GM12864 (cell line): Measurements from ENCODE around the gene NRIP3.

ENCODE experiments used
- DNase-seq: peaks from one replicate; pipeline ENCODE4 v3.0.0-alpha.2; 2011; ENCODE audit warnings: low read depth
- H3K4me3 ChIP-seq: 2 replicates; pipeline ENCODE4 v1.5.1; 2011; ENCODE audit warnings: mild to moderate bottlenecking, low read depth, low read length, control low read depth
- TF ChIP-seq, protein P1 (sequence below): IDR thresholded peaks from 2 replicates; pipeline ENCODE4 v1.5.1; 2011; ENCODE audit warnings: low read depth, mild to moderate bottlenecking, moderate library complexity, low read length, control low read depth, inconsistent platforms; ENCODE audit errors: missing control alignments

The NRIP3 gene

DNA sequence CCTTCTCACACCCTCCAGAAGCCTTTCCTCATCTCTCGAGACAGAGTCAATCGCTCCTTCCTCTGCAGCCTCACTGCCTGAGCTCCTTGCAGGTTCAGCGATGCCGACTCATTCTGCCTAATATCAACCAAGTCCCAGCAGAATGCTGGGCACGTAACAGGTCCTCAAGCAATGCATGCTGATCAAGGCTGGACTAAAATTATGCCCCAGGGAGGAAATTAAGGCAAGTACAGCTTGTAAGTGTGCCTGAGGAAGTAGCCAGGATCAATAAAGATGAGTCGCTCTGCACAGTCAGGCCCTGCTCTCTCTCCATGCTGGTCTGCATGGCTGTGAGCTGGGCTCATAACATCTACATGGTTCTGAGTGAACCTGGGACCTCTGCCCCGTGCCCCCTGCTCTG lies 25.6 kb upstream of the NRIP3 start:
- no peak overlapping the region for H3K4me3 ChIP-seq
- DNase-seq, result no peak
- TF ChIP-seq, protein P1, sequence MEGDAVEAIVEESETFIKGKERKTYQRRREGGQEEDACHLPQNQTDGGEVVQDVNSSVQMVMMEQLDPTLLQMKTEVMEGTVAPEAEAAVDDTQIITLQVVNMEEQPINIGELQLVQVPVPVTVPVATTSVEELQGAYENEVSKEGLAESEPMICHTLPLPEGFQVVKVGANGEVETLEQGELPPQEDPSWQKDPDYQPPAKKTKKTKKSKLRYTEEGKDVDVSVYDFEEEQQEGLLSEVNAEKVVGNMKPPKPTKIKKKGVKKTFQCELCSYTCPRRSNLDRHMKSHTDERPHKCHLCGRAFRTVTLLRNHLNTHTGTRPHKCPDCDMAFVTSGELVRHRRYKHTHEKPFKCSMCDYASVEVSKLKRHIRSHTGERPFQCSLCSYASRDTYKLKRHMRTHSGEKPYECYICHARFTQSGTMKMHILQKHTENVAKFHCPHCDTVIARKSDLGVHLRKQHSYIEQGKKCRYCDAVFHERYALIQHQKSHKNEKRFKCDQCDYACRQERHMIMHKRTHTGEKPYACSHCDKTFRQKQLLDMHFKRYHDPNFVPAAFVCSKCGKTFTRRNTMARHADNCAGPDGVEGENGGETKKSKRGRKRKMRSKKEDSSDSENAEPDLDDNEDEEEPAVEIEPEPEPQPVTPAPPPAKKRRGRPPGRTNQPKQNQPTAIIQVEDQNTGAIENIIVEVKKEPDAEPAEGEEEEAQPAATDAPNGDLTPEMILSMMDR, result no peak

DNA sequence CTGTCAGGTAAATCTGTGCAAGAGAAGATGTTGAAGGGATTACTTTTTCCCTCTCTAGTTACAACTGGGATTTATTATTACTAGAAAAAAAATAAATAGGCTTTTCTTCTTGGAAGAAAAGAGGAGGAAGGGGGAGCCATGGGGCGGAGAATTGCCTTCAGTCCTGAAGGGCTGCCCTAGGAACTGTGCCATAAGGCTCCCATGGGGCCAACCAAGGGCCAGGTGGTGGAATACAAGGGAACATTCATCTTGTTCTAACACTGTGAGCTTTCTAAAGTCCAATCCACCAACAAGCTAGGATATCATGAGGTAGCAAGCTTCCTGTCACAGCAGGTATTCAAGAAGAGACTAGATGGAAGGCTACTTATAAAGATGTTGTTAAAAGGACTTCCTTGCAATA lies 24.8 kb upstream of the NRIP3 start:
- no peak overlapping the region for H3K4me3 ChIP-seq
- no peak for DNase-seq
- TF ChIP-seq, protein P1, result no peak

DNA sequence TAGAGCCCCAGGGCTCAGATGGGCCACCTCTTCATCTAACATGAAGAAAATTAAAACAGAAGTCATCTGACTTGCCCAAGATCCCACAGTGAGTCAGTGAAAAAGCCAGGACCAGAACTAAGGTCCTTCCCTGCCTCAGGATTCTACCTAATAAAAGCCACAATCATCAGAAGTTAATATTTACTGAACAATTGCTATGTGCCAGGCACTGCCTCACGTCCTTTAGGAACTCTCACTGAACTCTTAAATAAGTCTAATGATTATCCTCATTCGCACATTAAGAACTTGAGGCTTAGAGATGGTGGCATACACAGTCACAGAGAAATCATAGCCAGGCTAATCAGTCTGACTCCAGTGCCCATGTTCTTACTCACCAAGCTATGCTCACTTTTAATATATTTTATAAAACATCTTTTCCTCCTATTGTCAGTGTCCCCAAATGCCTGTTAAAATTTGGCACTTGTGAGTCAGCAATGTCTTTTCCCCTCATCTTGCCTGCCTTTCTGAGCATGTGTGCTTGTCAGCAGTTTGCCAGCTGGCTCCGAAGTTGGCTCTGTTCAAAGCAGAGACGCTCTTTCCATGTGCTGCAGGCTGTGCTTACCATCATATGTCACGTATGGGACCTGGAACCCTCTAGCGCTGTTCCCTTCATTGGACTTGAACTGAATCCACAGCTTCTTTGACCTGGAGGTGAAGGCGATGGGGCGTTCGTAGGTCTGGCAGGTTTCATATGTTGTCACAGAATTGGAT lies 21.5 kb upstream of the NRIP3 start:
- TF ChIP-seq, protein P1, result no peak
- DNase-seq, result no peak
- H3K4me3 ChIP-seq, result no peak overlapping the region

DNA sequence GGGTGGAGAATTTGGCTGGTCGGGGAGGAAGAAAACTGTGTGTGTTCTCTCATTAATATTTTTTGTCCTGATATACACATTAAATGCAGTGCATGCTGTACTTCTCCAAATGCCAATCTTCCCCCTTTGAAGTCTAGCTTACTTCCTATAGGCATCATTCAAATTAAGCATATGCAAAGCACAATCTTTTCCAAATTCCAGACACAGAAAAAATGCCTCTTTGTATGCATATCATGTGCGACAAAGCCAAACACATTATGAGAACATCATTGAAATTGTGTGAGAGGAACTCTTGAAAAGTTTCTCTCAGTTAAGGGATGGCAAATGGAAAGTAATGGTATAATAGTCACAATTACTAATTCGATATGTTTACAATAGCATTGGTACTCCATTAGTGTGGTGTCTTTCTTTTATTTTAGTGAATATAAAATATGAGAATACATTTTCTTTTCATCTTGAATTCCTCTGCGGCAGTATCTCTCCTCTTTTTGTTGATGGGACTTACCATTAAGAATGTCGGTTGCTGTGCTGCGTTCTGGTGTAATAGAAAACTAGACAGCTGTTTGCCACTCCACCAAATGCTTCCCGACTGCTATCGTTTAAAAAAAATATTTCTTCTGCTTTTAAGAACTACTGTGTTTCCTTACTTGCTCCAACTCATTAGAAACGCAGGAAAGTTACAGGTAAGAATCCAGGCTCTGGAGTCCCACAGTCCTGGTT lies 19.3 kb upstream of the NRIP3 start:
- TF ChIP-seq, protein P1, result no peak
- DNase-seq, result no peak
- H3K4me3 ChIP-seq, result no peak overlapping the region

DNA sequence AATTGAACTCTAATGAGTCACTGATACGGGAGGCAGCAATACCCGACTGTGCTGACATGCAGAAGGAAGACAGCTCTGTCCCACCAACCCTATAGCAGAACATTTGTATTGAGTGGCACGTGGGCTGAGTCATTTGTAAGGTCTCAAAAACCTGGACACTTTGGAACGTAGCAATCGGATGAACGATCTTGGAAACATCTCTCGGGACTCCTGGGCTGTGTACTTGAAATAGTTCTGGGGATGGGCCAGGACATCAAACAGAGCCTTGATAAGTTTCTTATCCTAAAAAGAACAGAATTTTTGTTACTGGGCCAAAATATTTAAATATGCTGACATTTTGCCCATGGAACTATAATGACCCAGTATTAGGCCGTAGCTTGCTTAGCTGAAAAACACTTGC lies 17.1 kb upstream of the NRIP3 start:
- TF ChIP-seq, protein P1, result no peak
- no peak for DNase-seq
- no peak overlapping the region for H3K4me3 ChIP-seq

DNA sequence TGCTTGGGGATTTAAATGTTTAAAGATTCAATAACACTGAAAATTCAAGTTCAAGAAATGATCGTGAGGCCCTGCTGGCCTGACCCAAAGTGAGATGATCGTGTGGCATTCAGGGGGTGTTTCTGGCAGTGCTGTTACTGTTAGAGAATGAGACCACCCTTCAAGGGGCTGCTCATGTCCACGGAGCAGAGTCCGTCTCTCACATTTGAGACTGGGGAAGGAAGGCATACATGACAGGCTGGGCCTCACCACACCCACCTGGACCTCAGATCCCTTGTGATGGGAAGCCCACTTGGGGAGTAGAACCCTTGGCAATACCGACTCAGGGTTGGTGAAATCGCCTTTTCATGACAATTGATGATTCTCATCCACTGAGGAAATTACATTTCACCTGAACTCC lies 16.1 kb upstream of the NRIP3 start:
- TF ChIP-seq, protein P1, result no peak
- DNase-seq, result no peak
- no peak overlapping the region for H3K4me3 ChIP-seq
